ENCODE results near the gene NCK2.
"Not testable (repeated sequence)": the region's sequence is repeated elsewhere in the genome, so short reads cannot be mapped to it uniquely, and the experiment has no call there.

Gene NCK2

DNA sequence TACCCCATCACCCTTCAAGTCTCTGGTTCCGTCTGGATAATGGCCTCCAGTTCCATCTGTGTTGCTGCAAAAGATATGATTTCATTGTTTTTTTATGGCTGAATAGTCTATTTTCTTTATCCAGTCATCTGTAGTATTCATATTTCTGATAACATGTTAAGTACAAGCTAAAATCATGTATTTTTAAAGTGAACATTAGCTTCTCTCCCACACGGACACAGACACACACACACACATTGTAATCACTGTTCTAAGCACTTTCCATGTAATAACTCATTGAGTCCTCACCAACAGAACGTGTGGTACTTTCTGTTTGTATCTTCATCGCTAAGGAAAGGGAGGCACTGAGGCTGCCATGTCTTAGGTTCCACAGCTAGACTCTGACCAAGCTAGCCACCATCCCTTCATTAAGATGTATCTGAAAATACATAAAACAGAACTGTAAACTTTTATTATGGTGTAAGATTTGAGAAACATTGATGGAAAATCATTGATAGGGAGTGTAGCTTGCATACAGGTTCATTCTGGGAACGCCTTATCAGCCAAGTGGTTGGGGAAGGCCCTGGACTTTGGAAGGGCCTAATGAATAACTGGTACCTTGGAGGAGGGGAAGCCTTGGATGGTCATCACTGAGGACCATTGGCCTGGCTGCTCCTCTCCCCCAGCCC lies 8.1 kb downstream of the NCK2 start:
- POLR2A ChIA-PET: interaction anchor here (0.7 kb wide), 1 partner anchor 13 kb away, joined by 3 read pairs; no protein-coding TSS in a partner anchor
- TF ChIP-seq, protein P1, sequence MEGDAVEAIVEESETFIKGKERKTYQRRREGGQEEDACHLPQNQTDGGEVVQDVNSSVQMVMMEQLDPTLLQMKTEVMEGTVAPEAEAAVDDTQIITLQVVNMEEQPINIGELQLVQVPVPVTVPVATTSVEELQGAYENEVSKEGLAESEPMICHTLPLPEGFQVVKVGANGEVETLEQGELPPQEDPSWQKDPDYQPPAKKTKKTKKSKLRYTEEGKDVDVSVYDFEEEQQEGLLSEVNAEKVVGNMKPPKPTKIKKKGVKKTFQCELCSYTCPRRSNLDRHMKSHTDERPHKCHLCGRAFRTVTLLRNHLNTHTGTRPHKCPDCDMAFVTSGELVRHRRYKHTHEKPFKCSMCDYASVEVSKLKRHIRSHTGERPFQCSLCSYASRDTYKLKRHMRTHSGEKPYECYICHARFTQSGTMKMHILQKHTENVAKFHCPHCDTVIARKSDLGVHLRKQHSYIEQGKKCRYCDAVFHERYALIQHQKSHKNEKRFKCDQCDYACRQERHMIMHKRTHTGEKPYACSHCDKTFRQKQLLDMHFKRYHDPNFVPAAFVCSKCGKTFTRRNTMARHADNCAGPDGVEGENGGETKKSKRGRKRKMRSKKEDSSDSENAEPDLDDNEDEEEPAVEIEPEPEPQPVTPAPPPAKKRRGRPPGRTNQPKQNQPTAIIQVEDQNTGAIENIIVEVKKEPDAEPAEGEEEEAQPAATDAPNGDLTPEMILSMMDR (IDR thresholded peaks at IDR 0.05; ENCODE audit: control extremely low read depth, extremely low read depth, low read depth, missing control alignments): no peak
- DNase-seq (ENCODE audit: extremely low spot score): no peak
- CTCF ChIA-PET: interaction anchor here (2.0 kb wide), 1 partner anchor 10 kb away, joined by 6 read pairs; no protein-coding TSS in a partner anchor

DNA sequence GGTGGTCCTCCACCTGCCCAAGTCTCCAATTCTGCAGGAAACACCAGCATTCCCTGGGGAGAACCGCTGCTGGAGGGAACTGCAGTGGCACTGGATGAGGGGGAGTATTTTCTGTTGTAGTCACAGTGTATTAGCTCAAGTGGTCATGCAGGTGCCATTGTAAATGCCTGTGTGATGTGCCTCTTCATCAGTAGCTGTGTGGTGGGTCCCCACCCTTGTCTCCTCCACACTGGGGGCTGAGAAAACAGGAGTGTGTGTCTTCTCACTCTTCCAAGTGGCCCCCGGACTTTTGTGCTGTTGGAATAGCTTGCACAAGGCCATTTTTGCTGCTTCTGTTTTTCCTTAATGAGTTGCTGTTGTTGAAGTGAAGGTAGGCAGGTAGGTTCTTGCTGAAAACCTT lies 8.7 kb downstream of the NCK2 start:
- TF ChIP-seq, protein P1 (IDR thresholded peaks at IDR 0.05; ENCODE audit: control extremely low read depth, extremely low read depth, low read depth, missing control alignments): no peak
- POLR2A ChIA-PET: interaction anchor here (0.7 kb wide), 1 partner anchor 13 kb away, joined by 3 read pairs; no protein-coding TSS in a partner anchor
- CTCF ChIA-PET: interaction anchor here (1.3 to 3.6 kb wide), 3 partner anchors 9 to 34 kb away, joined by 3 to 13 read pairs (median 6); partner anchors contain the start of gene NCK2
- no peak for DNase-seq (ENCODE audit: extremely low spot score)

DNA sequence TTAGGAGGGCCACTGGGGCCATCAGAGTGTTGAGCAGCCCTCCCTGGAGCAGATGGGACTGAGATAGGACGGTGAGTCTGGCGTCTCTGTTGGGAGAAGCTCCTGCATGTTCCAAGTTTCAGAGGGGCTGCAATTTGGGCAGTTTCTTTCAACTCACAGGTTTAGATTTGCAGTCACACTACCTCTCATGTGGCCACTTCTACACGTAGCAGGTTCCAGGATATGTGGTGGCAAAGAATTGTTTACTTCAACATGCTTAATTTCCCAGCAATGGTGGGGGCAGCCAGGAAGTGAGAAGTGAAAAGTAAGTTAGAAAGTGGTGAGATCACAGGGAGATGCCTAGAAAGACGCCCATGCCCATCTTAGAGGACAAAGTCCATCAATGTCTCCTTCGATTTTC lies 9.3 kb downstream of the NCK2 start:
- ChIA-PET POLR2A (interaction anchor here (0.7 kb wide), 1 partner anchor 12 kb away, joined by 3 read pairs; no protein-coding TSS in a partner anchor), CTCF (interaction anchor here (1.3 to 3.6 kb wide), 3 partner anchors 9 to 33 kb away, joined by 3 to 13 read pairs (median 6); partner anchors contain the start of gene NCK2)
- TF ChIP-seq, protein P1 (IDR thresholded peaks at IDR 0.05; ENCODE audit: control extremely low read depth, extremely low read depth, low read depth, missing control alignments): no peak
- no peak for DNase-seq (ENCODE audit: extremely low spot score)

DNA sequence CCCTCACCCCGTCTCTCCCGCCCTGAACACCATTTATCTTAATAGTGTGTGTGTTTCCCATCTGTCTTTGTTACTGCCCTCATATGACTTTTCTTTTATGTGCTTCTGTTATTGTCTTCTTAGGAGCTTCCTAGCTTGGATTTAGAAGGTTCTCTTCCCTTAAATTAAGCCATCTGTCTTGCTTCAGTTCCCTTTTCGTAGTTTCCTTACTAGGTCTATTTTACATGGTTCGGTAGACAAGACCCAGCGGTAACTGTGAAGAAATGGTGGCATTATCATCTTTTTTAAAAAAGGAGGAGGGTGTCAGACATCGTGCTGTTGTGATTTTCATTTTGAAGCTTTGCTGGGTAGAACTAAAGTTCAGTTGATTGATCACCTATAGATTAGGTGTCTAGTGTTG lies 10.3 kb downstream of the NCK2 start:
- no peak for DNase-seq (ENCODE audit: extremely low spot score)
- ChIA-PET CTCF (interaction anchor here (1.6 to 3.6 kb wide), 4 partner anchors 8 to 27 kb away, joined by 4 to 13 read pairs (median 6); partner anchors contain the start of gene NCK2), POLR2A (interaction anchor here (1.4 kb wide), 1 partner anchor 14 kb away, joined by 3 read pairs; no protein-coding TSS in a partner anchor)
- TF ChIP-seq, protein P1 (IDR thresholded peaks at IDR 0.05; ENCODE audit: control extremely low read depth, extremely low read depth, low read depth, missing control alignments): no peak

DNA sequence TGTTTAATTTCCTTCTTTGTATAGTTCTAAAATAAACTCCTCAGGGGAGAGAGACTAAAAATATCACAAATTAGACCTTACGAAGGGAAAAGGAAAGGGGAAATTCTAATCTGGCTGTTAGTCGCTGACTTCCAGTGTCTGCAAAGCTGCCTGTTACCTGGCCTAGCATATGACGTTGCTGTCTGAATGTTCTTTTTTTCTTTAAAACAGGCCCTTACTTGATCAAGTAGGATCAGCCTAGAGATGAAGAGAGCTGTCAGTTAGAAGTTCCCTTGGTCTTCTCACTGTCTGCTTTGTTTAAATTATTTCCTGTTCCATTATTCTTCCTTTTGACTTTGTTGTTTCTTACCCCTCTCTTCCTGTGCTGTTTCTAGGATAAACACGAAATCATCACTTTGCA lies 11.2 kb downstream of the NCK2 start:
- ChIA-PET CTCF (interaction anchor here (1.0 to 4.0 kb wide), 6 partner anchors 8 to 34 kb away, joined by 3 to 20 read pairs (median 6); partner anchors contain the start of gene NCK2), POLR2A (interaction anchor here (1.4 kb wide), 1 partner anchor 13 kb away, joined by 3 read pairs; no protein-coding TSS in a partner anchor)
- TF ChIP-seq, protein P1 (IDR thresholded peaks at IDR 0.05; ENCODE audit: control extremely low read depth, extremely low read depth, low read depth, missing control alignments): no peak
- no peak for DNase-seq (ENCODE audit: extremely low spot score)

DNA sequence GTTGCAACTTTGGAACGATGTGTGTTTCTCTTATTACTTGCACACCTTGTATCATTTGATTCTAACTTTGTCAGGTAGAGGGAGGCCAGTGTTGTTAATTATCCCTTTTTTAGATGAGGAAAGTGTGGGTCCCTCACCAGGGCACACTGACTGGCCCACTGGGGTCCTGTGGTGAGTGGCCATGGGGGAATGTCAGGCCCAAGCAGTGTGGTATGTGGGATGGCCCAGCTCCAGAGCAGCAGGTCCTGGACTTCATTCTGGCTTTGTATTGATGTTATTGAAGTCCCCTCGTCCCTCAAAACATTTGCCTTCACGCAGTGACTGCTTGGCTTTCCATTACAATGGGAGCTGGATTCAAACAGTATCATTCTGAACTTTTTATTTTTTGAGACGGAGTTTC lies 11.7 kb downstream of the NCK2 start:
- TF ChIP-seq, protein P1 (IDR thresholded peaks at IDR 0.05; ENCODE audit: control extremely low read depth, extremely low read depth, low read depth, missing control alignments): no peak
- ChIA-PET POLR2A (interaction anchor here (1.4 kb wide), 1 partner anchor 12 kb away, joined by 3 read pairs; no protein-coding TSS in a partner anchor), CTCF (interaction anchor here (1.0 to 4.0 kb wide), 6 partner anchors 9 to 59 kb away, joined by 3 to 20 read pairs (median 4); partner anchors contain the start of gene NCK2)

DNA sequence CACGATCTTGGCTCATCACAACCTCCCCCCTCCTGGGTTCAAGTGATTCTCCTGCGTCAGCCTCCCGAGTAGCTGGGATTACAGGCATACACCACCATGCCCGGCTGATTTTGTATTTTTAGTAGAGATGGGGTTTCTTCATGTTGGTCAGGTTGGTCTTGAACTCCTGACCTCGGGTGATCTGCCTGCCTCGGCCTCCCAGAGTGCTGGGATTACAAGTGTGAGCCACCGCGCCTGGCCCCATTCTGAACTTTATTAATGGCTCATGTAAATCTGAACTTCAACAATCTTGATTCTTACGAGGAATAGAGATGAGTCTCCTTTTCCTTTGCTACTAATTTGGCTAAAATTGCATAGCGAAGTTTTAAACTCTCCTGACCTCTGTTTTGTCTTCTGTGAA lies 12.2 kb downstream of the NCK2 start:
- POLR2A ChIA-PET; DNase-seq (ENCODE audit: extremely low spot score): not testable (repeated sequence)
- CTCF ChIA-PET: interaction anchor here (1.6 to 4.0 kb wide), 3 partner anchors 9 to 59 kb away, joined by 3 to 20 read pairs (median 13); partner anchors contain the start of gene NCK2

More for the DNA sequence above, 11.7 kb downstream of the NCK2 start:
- DNase-seq (ENCODE audit: extremely low spot score): no peak

Data from GM10248 (cell line).